ENCODE measurements around the gene CLCN3.

- TF ChIP-seq HDAC6 (IDR thresholded peaks at IDR 0.05; ENCODE audit: low read depth, low read length) (no peak), ZBTB44 (CRISPR knock-in tag; IDR thresholded peaks at IDR 0.05) (no peak), FOXJ3 (CRISPR knock-in tag; IDR thresholded peaks at IDR 0.05; ENCODE audit: borderline replicate concordance) (no peak), FOSL1 (CRISPR knock-in tag; IDR thresholded peaks at IDR 0.05; ENCODE audit: borderline replicate concordance) (no peak), ZNF121 (CRISPR knock-in tag; IDR thresholded peaks at IDR 0.05) (no peak), ZFYVE20 (CRISPR knock-in tag; IDR thresholded peaks at IDR 0.05; ENCODE audit: borderline replicate concordance, low read depth) (no peak), TAF15 (IDR thresholded peaks at IDR 0.05; ENCODE audit: low read depth, low read length, poor library complexity, severe bottlenecking) (no peak), ZBTB26 (CRISPR knock-in tag; IDR thresholded peaks at IDR 0.05; ENCODE audit: borderline replicate concordance) (no peak), EP300 (IDR thresholded peaks at IDR 0.05; ENCODE audit: low read depth in 2 of 2, low read length in 2 of 2) (no peak), EP300 (CRISPR knock-in tag; IDR thresholded peaks at IDR 0.05; ENCODE audit: borderline replicate concordance) (no peak), NFATC3 (CRISPR knock-in tag; IDR thresholded peaks at IDR 0.05) (no peak), POLR2AphosphoS5 (IDR thresholded peaks at IDR 0.05; ENCODE audit: low read depth, low read length) (no peak), ZNF10 (CRISPR knock-in tag; IDR thresholded peaks at IDR 0.05; ENCODE audit: borderline replicate concordance, low read depth) (no peak)
- TF ChIP-seq, protein P1, sequence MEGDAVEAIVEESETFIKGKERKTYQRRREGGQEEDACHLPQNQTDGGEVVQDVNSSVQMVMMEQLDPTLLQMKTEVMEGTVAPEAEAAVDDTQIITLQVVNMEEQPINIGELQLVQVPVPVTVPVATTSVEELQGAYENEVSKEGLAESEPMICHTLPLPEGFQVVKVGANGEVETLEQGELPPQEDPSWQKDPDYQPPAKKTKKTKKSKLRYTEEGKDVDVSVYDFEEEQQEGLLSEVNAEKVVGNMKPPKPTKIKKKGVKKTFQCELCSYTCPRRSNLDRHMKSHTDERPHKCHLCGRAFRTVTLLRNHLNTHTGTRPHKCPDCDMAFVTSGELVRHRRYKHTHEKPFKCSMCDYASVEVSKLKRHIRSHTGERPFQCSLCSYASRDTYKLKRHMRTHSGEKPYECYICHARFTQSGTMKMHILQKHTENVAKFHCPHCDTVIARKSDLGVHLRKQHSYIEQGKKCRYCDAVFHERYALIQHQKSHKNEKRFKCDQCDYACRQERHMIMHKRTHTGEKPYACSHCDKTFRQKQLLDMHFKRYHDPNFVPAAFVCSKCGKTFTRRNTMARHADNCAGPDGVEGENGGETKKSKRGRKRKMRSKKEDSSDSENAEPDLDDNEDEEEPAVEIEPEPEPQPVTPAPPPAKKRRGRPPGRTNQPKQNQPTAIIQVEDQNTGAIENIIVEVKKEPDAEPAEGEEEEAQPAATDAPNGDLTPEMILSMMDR (CRISPR knock-in tag; IDR thresholded peaks at IDR 0.05) = no peak
Observed at GRCh38 chr4:169664615-169665014, 44.2 kb downstream of the CLCN3 start.

Measured in HepG2 (cell line).